Astrocyte (in vitro differentiated cells and primary cell): Measurements from ENCODE around the gene TGFBRAP1.

Experiments used
- EZH2 ChIP-seq: IDR thresholded peaks from 2 replicates; pipeline ENCODE4 v1.6.1; 2012; ENCODE audit warnings: mild to moderate bottlenecking, low read length, inconsistent platforms; ENCODE audit not compliant: insufficient read depth
- TF ChIP-seq, protein P1 (sequence below): IDR thresholded peaks from 2 replicates; pipeline ENCODE4 v1.5.1; 2011; ENCODE audit warnings: low read depth, mild to moderate bottlenecking, inconsistent platforms, low read length, moderate library complexity; ENCODE audit not compliant: insufficient read depth

GRCh38 chr2:105274046-105274445 is 55.5 kb downstream of the TGFBRAP1 start:
- TF ChIP-seq, protein P1, sequence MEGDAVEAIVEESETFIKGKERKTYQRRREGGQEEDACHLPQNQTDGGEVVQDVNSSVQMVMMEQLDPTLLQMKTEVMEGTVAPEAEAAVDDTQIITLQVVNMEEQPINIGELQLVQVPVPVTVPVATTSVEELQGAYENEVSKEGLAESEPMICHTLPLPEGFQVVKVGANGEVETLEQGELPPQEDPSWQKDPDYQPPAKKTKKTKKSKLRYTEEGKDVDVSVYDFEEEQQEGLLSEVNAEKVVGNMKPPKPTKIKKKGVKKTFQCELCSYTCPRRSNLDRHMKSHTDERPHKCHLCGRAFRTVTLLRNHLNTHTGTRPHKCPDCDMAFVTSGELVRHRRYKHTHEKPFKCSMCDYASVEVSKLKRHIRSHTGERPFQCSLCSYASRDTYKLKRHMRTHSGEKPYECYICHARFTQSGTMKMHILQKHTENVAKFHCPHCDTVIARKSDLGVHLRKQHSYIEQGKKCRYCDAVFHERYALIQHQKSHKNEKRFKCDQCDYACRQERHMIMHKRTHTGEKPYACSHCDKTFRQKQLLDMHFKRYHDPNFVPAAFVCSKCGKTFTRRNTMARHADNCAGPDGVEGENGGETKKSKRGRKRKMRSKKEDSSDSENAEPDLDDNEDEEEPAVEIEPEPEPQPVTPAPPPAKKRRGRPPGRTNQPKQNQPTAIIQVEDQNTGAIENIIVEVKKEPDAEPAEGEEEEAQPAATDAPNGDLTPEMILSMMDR: no peak
- TF ChIP-seq EZH2: no peak
